GM12874 (cell line): ENCODE data around the gene DIO3.

Source experiments
- TF ChIP-seq, protein P1 (sequence below): IDR thresholded peaks from 2 replicates; pipeline ENCODE4 v1.5.1; 2011; ENCODE audit warnings: low read depth, mild to moderate bottlenecking, control low read depth, low read length, moderate library complexity; ENCODE audit not compliant: insufficient read depth

The DIO3 gene

GRCh38 chr14:101551729-101552595, 9.3 kb upstream of the DIO3 start:
- TF ChIP-seq, protein P1, sequence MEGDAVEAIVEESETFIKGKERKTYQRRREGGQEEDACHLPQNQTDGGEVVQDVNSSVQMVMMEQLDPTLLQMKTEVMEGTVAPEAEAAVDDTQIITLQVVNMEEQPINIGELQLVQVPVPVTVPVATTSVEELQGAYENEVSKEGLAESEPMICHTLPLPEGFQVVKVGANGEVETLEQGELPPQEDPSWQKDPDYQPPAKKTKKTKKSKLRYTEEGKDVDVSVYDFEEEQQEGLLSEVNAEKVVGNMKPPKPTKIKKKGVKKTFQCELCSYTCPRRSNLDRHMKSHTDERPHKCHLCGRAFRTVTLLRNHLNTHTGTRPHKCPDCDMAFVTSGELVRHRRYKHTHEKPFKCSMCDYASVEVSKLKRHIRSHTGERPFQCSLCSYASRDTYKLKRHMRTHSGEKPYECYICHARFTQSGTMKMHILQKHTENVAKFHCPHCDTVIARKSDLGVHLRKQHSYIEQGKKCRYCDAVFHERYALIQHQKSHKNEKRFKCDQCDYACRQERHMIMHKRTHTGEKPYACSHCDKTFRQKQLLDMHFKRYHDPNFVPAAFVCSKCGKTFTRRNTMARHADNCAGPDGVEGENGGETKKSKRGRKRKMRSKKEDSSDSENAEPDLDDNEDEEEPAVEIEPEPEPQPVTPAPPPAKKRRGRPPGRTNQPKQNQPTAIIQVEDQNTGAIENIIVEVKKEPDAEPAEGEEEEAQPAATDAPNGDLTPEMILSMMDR: no peak

- TF ChIP-seq, protein P1: no peak
These were observed 8.5 kb upstream of the DIO3 start for GRCh38 chr14:101552786-101553231.

DNA sequence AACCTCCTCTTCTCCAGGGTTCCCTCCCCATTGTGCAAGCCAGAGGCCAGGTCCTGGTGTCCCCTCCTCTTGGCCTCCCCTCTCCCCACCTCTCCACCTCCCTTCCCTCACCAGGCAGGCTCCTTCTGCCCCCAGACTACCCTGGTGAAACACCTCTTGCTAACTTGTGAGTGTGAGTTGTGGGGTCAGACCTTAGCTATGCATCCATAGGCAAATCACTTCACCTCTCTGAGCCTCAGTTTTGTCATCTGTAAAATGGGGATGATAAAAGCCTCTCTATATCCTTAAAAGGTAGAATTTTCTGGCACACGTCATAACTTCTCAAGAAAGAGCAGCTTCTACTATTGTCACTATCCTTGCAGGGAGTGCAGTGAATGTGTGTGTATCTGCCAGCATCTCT, 7.9 kb upstream of the DIO3 start:
- TF ChIP-seq, protein P1: no peak

DNA sequence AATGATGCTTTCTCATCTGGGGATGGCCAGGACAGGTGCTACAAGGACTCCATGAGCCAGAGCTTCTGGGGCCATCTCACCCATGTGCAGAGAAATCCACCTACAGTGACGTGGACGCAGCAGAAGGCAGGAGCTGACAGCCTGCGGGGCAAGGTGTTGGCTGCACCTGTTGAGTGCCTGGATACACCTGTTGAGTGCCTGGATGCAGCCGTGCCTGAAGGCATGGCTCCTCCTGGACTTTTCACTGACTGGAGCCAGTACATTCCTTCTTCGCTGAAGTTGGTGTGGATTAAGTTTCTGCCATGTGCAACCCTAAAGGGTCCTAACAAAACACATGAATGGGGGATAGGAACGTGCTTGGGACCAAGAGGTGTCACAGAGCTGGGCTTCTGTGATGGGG, 7.4 kb upstream of the DIO3 start:
- TF ChIP-seq, protein P1: no peak

- TF ChIP-seq, protein P1: no peak
These were observed 6.2 kb upstream of the DIO3 start for GRCh38 chr14:101554991-101555668.

- TF ChIP-seq, protein P1: no peak
These were observed 5.2 kb upstream of the DIO3 start for GRCh38 chr14:101556131-101556530.

GRCh38 chr14:101556566-101557320, 4.6 kb upstream of the DIO3 start:
- TF ChIP-seq, protein P1: no peak
